PC-3 (cell line): ENCODE measurements around the gene LMO1. TPM values are rescaled to one million over a fixed set of nuclear protein-coding genes. Genes with fewer than 3 reads are reported as not detected.

Experiments
- ATAC-seq: fragments of 200-7000 bp; cut with Tn5 transposase; 2 replicates; pipeline ENCODE4 v1.9.1; 2020; ENCODE audit warnings: mild to moderate bottlenecking, moderate library complexity
- BruUV-seq: library from RNA; stranded (reverse); fragments of 400-500 nt; replicated peaks from 2 replicates; lab custom pipeline; 2021; lab: Mats Ljungman, UMichigan
- CTCF ChIA-PET: fragments of 300-600 bp; sonication (Branson Sonifier 250); formaldehyde crosslinking; loops from one replicate; lab custom pipeline; 2022; ENCODE audit warnings: antibody characterized with exemption; lab: Charles Lee
- POLR2A ChIA-PET: fragments of 300-600 bp; sonication (Branson Sonifier 250); formaldehyde crosslinking; loops from one replicate; lab custom pipeline; 2022; ENCODE audit warnings: antibody characterized with exemption; ENCODE audit not compliant: unreplicated experiment; lab: Charles Lee
- DNase-seq: peaks from one replicate; pipeline ENCODE4 v3.0.0-alpha.2; 2015
- H2AFZ ChIP-seq: fragments of 300-600 bp; sonication (generic); 2 replicates; pipeline ENCODE4 v1.6.0; 2016; ENCODE audit warnings: antibody characterized with exemption, low read length
- H3F3A ChIP-seq: fragments of 300-600 bp; sonication (generic); one replicate; pipeline ENCODE4 v1.6.0; 2017; ENCODE audit warnings: antibody characterized with exemption, low read length, control low read depth, mild to moderate bottlenecking; ENCODE audit not compliant: unreplicated experiment
- H3K27ac ChIP-seq: fragments of 300-600 bp; sonication (generic); 2 replicates; pipeline ENCODE4 v1.5.1; 2016; ENCODE audit warnings: mild to moderate bottlenecking, low read length
- H3K27me3 ChIP-seq: fragments of 300-600 bp; sonication (generic); 2 replicates; pipeline ENCODE4 v1.6.1; 2016; ENCODE audit warnings: low read length, mixed read lengths
- H3K36me3 ChIP-seq: fragments of 300-600 bp; sonication (generic); 2 replicates; pipeline ENCODE4 v1.6.1; 2016; ENCODE audit warnings: low read depth, mixed run types, low read length, mixed read lengths
- H3K4me1 ChIP-seq: fragments of 300-600 bp; sonication (generic); 2 replicates; pipeline ENCODE4 v1.5.1; 2016; ENCODE audit warnings: low read length; ENCODE audit not compliant: insufficient read depth
- H3K4me2 ChIP-seq: fragments of 300-600 bp; sonication (generic); 2 replicates; pipeline ENCODE4 v1.6.0; 2016; ENCODE audit warnings: low read length
- H3K4me3 ChIP-seq: fragments of 300-600 bp; sonication (generic); 2 replicates; pipeline ENCODE4 v1.5.1; 2016; ENCODE audit warnings: mild to moderate bottlenecking, low read length, mixed read lengths
- H3K79me2 ChIP-seq: fragments of 300-600 bp; sonication (generic); 2 replicates; pipeline ENCODE4 v1.6.1; 2017; ENCODE audit warnings: low read length, mixed read lengths
- H3K9ac ChIP-seq: fragments of 300-600 bp; sonication (generic); 2 replicates; pipeline ENCODE4 v1.6.0; 2016; ENCODE audit warnings: mild to moderate bottlenecking, low read length
- H3K9me2 ChIP-seq: fragments of 300-600 bp; sonication (generic); replicated peaks from 2 replicates; pipeline ENCODE4 v1.6.1; 2016; ENCODE audit warnings: mixed run types, low read length, mixed read lengths
- H3K9me3 ChIP-seq: fragments of 300-600 bp; sonication (generic); 2 replicates; pipeline ENCODE4 v1.6.1; 2016; ENCODE audit warnings: low read length, mixed read lengths
- H4K20me1 ChIP-seq: fragments of 300-600 bp; sonication (generic); 2 replicates; pipeline ENCODE4 v1.6.1; 2016; ENCODE audit warnings: low read length, mixed read lengths
- CTCF ChIP-seq: fragments of 300-600 bp; sonication (generic); conservative IDR thresholded peaks from 2 replicates; pipeline ENCODE4 v1.5.1; 2017; ENCODE audit warnings: antibody characterized with exemption, low read depth, mild to moderate bottlenecking, low read length
- EZH2 ChIP-seq: fragments of 300-600 bp; sonication (generic); IDR thresholded peaks from one replicate; pipeline ENCODE4 v1.6.1; 2017; ENCODE audit warnings: antibody characterized with exemption, mild to moderate bottlenecking, low read length; ENCODE audit not compliant: unreplicated experiment
- EZH2phosphoT487 ChIP-seq: fragments of 300-600 bp; sonication (generic); IDR thresholded peaks from 2 replicates; pipeline ENCODE4 v1.6.1; 2018; ENCODE audit warnings: mild to moderate bottlenecking, antibody characterized with exemption, low read length, borderline replicate concordance
- intact Hi-C: fragments of 100-400 bp; cut with micrococcal nuclease; formaldehyde crosslinking; loops from 2 replicates; pipeline ENCODE4 v1.9.0; 2023
- total RNA-seq: library from RNA; depleted of rRNA; stranded (reverse); fragments of >200 nt; gene quantifications from 2 replicates; pipeline ENCODE4 v1.2.3, GENCODE V29; 2014

LMO1 gene
- total RNA-seq, 1 experiment from 2014 or later = 0.15 TPM

- DNase-seq (no peak), ATAC-seq (no peak)
- Histone ChIP-seq H3K9me2 (no peaks in the 10 kb centered on the region), H3K4me2 (no peak overlapping the region), H2AFZ (no peak overlapping the region), H3K27me3 (no peaks in the 10 kb centered on the region; the same call in 1 of the 2 replicates), H3K27ac (no peak overlapping the region), H3K36me3 (no peaks in the 10 kb centered on the region), H3F3A (no peaks in the 10 kb centered on the region), H3K9me3 (no peaks in the 10 kb centered on the region), H3K79me2 (no peaks in the 10 kb centered on the region), H3K4me3 (no peak overlapping the region), H3K4me1 (peaks cover 8% of the 10 kb centered on the region), H3K9ac (no peak overlapping the region), H4K20me1 (no peaks in the 10 kb centered on the region)
- TF ChIP-seq EZH2phosphoT487 (no peak), EZH2 (no peak), CTCF (no peak)
- ChIA-PET POLR2A (no interaction called here), CTCF (no interaction called here)
- intact Hi-C loops = no loop called here
- no TSS peak for BruUV-seq
Observed at GRCh38 chr11:8268530-8269400, 5.1 kb upstream of the LMO1 start.

GRCh38 chr11:8267831-8268529 lies 4.3 kb upstream of the LMO1 start:
- intact Hi-C loops = no loop called here
- Histone ChIP-seq H3K27me3 (peaks cover 5% of the 10 kb centered on the region), H3K27ac (no peak overlapping the region), H3K79me2 (no peaks in the 10 kb centered on the region), H3K9me2 (no peaks in the 10 kb centered on the region), H3K36me3 (no peaks in the 10 kb centered on the region), H4K20me1 (no peaks in the 10 kb centered on the region), H3K4me2 (no peak overlapping the region), H3K9me3 (no peaks in the 10 kb centered on the region), H3K4me1 (peaks cover 4% of the 10 kb centered on the region), H3F3A (no peaks in the 10 kb centered on the region), H3K9ac (no peak overlapping the region), H3K4me3 (no peak overlapping the region), H2AFZ (no peak overlapping the region)
- DNase-seq (no peak), ATAC-seq (no peak)
- ChIA-PET CTCF (no interaction called here), POLR2A (no interaction called here)
- BruUV-seq = no TSS peak
- TF ChIP-seq EZH2 = no peak
- TF ChIP-seq CTCF = no peak
- TF ChIP-seq EZH2phosphoT487 = no peak

- CTCF ChIA-PET = no interaction called here
- no peak overlapping the region for H3K9ac ChIP-seq
- no peaks in the 10 kb centered on the region for H3K9me3 ChIP-seq
- no peak overlapping the region for H2AFZ ChIP-seq
- H4K20me1 ChIP-seq = no peaks in the 10 kb centered on the region
- DNase-seq (no peak), ATAC-seq (no peak)
- H3K27ac ChIP-seq = no peak overlapping the region
- no peak overlapping the region for H3K4me3 ChIP-seq
- POLR2A ChIA-PET = no interaction called here
- H3K9me2 ChIP-seq = no peaks in the 10 kb centered on the region
- no peaks in the 10 kb centered on the region for H3K79me2 ChIP-seq
- no peaks in the 10 kb centered on the region for H3K4me1 ChIP-seq
- H3K4me2 ChIP-seq = no peak overlapping the region
- no peaks in the 10 kb centered on the region for H3K36me3 ChIP-seq
- intact Hi-C loops = no loop called here
- no peaks in the 10 kb centered on the region for H3F3A ChIP-seq
- peaks cover 11% of the 10 kb centered on the region for H3K27me3 ChIP-seq
- TF ChIP-seq EZH2 (no peak), EZH2phosphoT487 (no peak), CTCF (no peak)
- BruUV-seq = no TSS peak
Observed at GRCh38 chr11:8267280-8267679, 3.6 kb upstream of the LMO1 start.
